Measurements from ENCODE around the gene VIPR1. TPM values are rescaled to one million over a fixed set of nuclear protein-coding genes. Genes with fewer than 3 reads are reported as not detected.

The VIPR1 gene
- total RNA-seq, 1 donor = 22.7 TPM

- no peaks in the 10 kb centered on the region for H3K27me3 ChIP-seq (ENCODE audit: insufficient read depth, low read length)
- H3K9me3 ChIP-seq (ENCODE audit: low read depth, low read length) = no peaks in the 10 kb centered on the region
- peaks cover 75% of the 10 kb centered on the region for H3K4me1 ChIP-seq (ENCODE audit: insufficient read depth, low read length)
- H3K4me3 ChIP-seq (ENCODE audit: low read length) = no peak overlapping the region
These were observed 25.0 kb downstream of the VIPR1 start for GRCh38 chr3:42527368-42527917.

- Histone ChIP-seq H3K4me3 (ENCODE audit: low read length) (no peak overlapping the region), H3K9me3 (ENCODE audit: low read depth, low read length) (no peaks in the 10 kb centered on the region), H3K4me1 (ENCODE audit: insufficient read depth, low read length) (peaks cover 81% of the 10 kb centered on the region), H3K27me3 (ENCODE audit: insufficient read depth, low read length) (no peaks in the 10 kb centered on the region)
These were observed 27.0 kb downstream of the VIPR1 start for GRCh38 chr3:42529468-42529867.

- Histone ChIP-seq H3K4me3 (ENCODE audit: low read length) (no peak overlapping the region), H3K9me3 (ENCODE audit: low read depth, low read length) (no peaks in the 10 kb centered on the region), H3K27me3 (ENCODE audit: insufficient read depth, low read length) (no peaks in the 10 kb centered on the region), H3K4me1 (ENCODE audit: insufficient read depth, low read length) (peaks cover 75% of the 10 kb centered on the region)
These were observed 27.6 kb downstream of the VIPR1 start for GRCh38 chr3:42530073-42530472.

GRCh38 chr3:42531470-42531869, 29.0 kb downstream of the VIPR1 start:
- peaks cover 66% of the 10 kb centered on the region for H3K4me1 ChIP-seq (ENCODE audit: insufficient read depth, low read length)
- H3K27me3 ChIP-seq (ENCODE audit: insufficient read depth, low read length) = no peaks in the 10 kb centered on the region
- H3K4me3 ChIP-seq (ENCODE audit: low read length) = no peak overlapping the region
- H3K9me3 ChIP-seq (ENCODE audit: low read depth, low read length) = no peaks in the 10 kb centered on the region

- Histone ChIP-seq H3K4me3 (ENCODE audit: low read length) (no peak overlapping the region), H3K4me1 (ENCODE audit: insufficient read depth, low read length) (peaks cover 60% of the 10 kb centered on the region), H3K9me3 (ENCODE audit: low read depth, low read length) (no peaks in the 10 kb centered on the region), H3K27me3 (ENCODE audit: insufficient read depth, low read length) (no peaks in the 10 kb centered on the region)
These were observed 29.8 kb downstream of the VIPR1 start for GRCh38 chr3:42532229-42532628.

GRCh38 chr3:42533161-42533897, 30.9 kb downstream of the VIPR1 start:
- Histone ChIP-seq H3K9me3 (ENCODE audit: low read depth, low read length) (no peaks in the 10 kb centered on the region), H3K4me1 (ENCODE audit: insufficient read depth, low read length) (peaks cover 50% of the 10 kb centered on the region), H3K27me3 (ENCODE audit: insufficient read depth, low read length) (no peaks in the 10 kb centered on the region), H3K4me3 (ENCODE audit: low read length) (no peak overlapping the region)

GRCh38 chr3:42535981-42536784, 33.7 kb downstream of the VIPR1 start:
- H3K4me1 ChIP-seq (ENCODE audit: insufficient read depth, low read length) = peaks cover 26% of the 10 kb centered on the region
- no peak overlapping the region for H3K4me3 ChIP-seq (ENCODE audit: low read length)
- H3K9me3 ChIP-seq (ENCODE audit: low read depth, low read length) = no peaks in the 10 kb centered on the region
- H3K27me3 ChIP-seq (ENCODE audit: insufficient read depth, low read length) = no peaks in the 10 kb centered on the region

GRCh38 chr3:42537350-42537749, 34.9 kb downstream of the VIPR1 start:
- H3K27me3 ChIP-seq (ENCODE audit: insufficient read depth, low read length) = no peaks in the 10 kb centered on the region
- peaks cover 23% of the 10 kb centered on the region for H3K4me1 ChIP-seq (ENCODE audit: insufficient read depth, low read length)
- H3K4me3 ChIP-seq (ENCODE audit: low read length) = no peak overlapping the region
- no peaks in the 10 kb centered on the region for H3K9me3 ChIP-seq (ENCODE audit: low read depth, low read length)

GRCh38 chr3:42539871-42540714, 37.6 kb downstream of the VIPR1 start:
- Histone ChIP-seq H3K9me3 (ENCODE audit: low read depth, low read length) (no peaks in the 10 kb centered on the region), H3K27me3 (ENCODE audit: insufficient read depth, low read length) (no peaks in the 10 kb centered on the region), H3K4me1 (ENCODE audit: insufficient read depth, low read length) (peaks cover 15% of the 10 kb centered on the region), H3K4me3 (ENCODE audit: low read length) (no peak overlapping the region)

- no peaks in the 10 kb centered on the region for H3K27me3 ChIP-seq (ENCODE audit: insufficient read depth, low read length)
- no peak overlapping the region for H3K4me3 ChIP-seq (ENCODE audit: low read length)
- no peaks in the 10 kb centered on the region for H3K9me3 ChIP-seq (ENCODE audit: low read depth, low read length)
- H3K4me1 ChIP-seq (ENCODE audit: insufficient read depth, low read length) = peaks cover 15% of the 10 kb centered on the region
These were observed 38.6 kb downstream of the VIPR1 start for GRCh38 chr3:42541079-42541478.

GRCh38 chr3:42544492-42545283, 42.2 kb downstream of the VIPR1 start:
- Histone ChIP-seq H3K9me3 (ENCODE audit: low read depth, low read length) (no peaks in the 10 kb centered on the region), H3K4me1 (ENCODE audit: insufficient read depth, low read length) (peaks cover 9% of the 10 kb centered on the region), H3K27me3 (ENCODE audit: insufficient read depth, low read length) (no peaks in the 10 kb centered on the region), H3K4me3 (ENCODE audit: low read length) (no peak overlapping the region)

- Histone ChIP-seq H3K27me3 (ENCODE audit: insufficient read depth, low read length) (no peaks in the 10 kb centered on the region), H3K4me1 (ENCODE audit: insufficient read depth, low read length) (peaks cover 8% of the 10 kb centered on the region), H3K9me3 (ENCODE audit: low read depth, low read length) (no peaks in the 10 kb centered on the region), H3K4me3 (ENCODE audit: low read length) (no peak overlapping the region)
These were observed 42.9 kb downstream of the VIPR1 start for GRCh38 chr3:42545284-42545900.

- H3K4me1 ChIP-seq (ENCODE audit: insufficient read depth, low read length) = peaks cover 8% of the 10 kb centered on the region
- H3K4me3 ChIP-seq (ENCODE audit: low read length) = no peak overlapping the region
- no peaks in the 10 kb centered on the region for H3K9me3 ChIP-seq (ENCODE audit: low read depth, low read length)
- H3K27me3 ChIP-seq (ENCODE audit: insufficient read depth, low read length) = no peaks in the 10 kb centered on the region
These were observed 44.3 kb downstream of the VIPR1 start for GRCh38 chr3:42546691-42547213.
